G401 (cell line): ENCODE measurements around the gene PKP4. TPM values are rescaled to one million over a fixed set of nuclear protein-coding genes. Genes with fewer than 3 reads are reported as not detected.
"Not testable (repeated sequence)": the region's sequence is repeated elsewhere in the genome, so short reads cannot be mapped to it uniquely, and the experiment has no call there.

ENCODE experiments used
- DNase-seq: peaks from one replicate; pipeline ENCODE4 v3.0.0-alpha.2; 2015; ENCODE audit warnings: low spot score
- in situ Hi-C: cut with HindIII; loops from 2 replicates; pipeline ENCODE4 v1.10.0; 2016; ENCODE audit warnings: low sequenced_read_pairs, mixed read lengths
- total RNA-seq: library from RNA; depleted of rRNA; stranded (reverse); fragments of >200 nt; shearing (Covaris generic); gene quantifications from 2 replicates; pipeline ENCODE4 v1.2.3, GENCODE V29; 2014

Gene PKP4
- total RNA-seq, 1 experiment from 2014 or later, result 41.2 TPM

DNA sequence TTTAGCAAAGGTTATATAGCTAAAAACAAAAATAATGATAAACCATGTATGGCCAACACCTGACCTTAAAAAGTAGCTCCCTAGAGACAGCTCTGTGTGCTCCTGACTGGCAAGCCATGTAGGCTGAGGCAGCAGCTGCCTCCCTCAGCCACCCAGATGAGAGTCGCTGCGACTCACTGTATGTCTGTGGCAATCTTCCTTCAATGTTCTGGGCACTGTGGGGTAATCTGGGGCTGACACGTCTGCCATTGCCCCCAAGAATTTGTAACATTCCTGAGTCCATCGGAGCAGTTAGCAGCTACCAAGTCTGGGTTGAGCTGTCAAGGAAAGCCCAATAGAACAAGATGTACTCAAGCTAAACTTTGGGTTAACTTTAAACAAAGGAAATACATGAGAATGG, 232.0 kb downstream of the PKP4 start:
- in situ Hi-C loops, result no loop called here
- DNase-seq, result no peak

DNA sequence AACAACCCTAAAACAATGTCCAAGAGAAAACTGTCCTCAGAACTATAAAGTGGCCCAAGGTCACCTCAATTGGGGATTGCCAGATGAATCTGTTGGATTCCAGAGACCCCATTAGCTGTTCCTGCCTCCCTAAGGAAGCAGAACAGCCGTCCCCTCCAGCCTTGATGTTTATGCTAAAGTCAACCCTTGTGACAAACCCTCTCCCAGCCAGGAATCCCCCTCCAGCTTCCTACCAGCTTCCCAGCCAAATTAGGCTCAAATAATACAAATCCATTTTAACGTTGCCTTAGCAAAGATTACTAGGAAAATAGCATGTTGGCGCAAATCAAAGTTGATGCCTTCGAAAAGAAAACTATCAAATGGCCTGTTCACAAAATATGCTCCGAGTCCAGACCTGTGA, 232.6 kb downstream of the PKP4 start:
- no peak for DNase-seq
- in situ Hi-C loops, result no loop called here

DNA sequence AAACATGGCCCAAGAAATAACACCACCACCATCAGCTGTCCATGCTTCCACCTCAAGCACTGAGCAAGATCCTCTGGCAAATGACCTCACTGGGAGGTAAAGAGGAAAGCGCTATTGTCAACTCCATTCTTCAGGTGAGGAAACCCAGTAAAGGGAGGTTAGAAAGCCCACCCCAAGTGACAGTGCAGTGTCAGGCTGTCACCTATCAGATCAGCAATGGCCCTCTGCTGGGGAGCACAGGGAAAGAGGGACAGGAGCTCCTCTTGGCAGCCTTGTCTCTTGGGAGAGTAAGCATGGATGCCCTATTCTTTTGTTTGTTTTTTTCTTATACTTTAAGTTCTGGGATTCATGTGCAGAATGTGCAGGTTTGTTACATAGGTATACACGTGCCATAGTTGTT, 234.1 kb downstream of the PKP4 start:
- in situ Hi-C loops, result no loop called here
- no peak for DNase-seq

DNA sequence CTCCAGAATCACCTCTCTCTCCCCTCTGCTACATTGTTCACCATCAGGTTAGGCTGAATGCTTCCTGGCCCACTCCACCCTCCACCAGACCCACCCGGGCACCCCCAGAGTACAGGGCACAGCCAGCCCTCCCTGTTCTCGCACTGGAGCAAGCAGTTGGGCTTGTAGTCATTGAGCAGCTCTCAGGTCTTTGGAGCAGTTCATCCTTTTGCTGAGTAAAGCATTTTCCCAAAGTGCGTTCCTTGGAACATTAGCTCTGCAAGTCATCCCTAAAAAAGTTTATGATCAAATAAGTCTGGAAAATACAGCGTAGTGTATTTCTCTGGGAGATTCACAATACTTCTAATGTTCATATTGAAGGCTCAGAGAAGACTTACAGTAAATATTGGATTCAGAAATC, 234.9 kb downstream of the PKP4 start:
- no peak for DNase-seq
- in situ Hi-C loops, result no loop called here

DNA sequence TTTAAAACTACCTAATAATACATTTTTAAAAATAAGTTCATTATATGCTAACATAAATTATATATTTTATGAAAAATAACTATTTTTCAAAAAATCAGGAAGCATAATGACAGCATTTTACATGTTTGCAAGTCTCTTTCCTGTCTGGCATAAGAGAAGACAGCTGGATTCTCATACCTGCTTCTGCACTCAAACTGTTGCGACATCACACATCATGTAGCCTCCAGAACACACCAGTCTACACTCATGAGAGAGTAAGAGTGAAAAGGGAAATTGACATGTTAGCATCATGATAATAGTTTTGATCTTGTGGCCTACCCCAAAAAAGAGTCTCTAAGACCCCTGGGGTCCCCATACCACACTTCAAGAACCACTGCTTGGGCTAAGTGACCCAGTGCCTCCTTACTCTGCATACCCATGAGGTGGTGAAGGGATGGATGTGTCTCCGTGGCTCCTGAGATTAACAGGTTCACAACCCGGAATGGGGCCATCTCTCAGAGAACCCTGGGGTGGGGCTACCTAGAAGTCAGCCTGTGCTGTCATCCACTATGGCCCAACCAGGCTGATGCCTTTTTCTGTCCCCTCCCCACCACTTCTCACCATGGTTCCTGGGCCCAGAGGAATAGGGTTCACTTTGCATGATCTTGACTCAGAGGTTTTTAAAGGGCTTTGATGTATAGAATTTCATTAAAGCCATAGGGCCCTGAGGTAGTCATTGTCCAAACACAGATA, 235.8 kb downstream of the PKP4 start:
- in situ Hi-C loops, result no loop called here
- no peak for DNase-seq

DNA sequence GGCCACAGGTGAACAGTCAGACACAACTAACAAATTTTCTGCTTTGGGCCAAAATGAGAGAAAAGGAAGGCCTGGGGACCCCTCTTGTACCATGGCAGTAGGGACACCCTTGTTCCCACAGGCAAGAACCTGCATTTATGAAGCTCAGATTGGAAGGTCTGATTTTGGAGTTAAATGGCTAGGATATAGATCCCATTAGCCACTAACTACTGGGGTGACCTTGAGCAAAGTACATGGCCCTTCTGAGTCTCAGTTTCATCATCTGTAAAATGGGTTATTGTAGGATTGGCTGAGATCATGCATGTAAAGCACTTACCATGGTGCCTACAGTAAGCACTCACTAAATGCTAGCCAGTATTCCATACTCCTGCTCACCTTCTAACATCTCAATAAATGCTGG, 236.7 kb downstream of the PKP4 start:
- in situ Hi-C loops, result no loop called here

DNA sequence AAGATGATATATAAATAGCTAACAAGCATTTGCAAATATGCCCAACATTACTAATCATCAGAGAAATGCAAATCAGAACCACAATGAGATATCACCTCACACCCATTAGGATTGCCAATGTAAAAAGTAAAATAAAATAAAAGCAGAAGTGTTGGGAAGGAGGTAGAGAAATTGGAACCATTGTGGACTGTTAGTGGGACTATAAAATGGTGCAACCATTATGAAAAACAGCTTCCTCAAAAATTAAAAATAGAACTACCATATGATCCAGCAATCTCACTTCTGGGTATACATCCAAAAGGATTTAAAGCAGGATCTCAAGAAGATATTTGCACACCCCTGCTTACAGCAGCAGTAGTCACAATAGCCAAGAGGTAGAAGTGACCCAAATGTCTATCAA, 238.6 kb downstream of the PKP4 start:
- in situ Hi-C loops, result no loop called here
- DNase-seq, result no peak

More for the DNA sequence above, 236.7 kb downstream of the PKP4 start:
- no peak for DNase-seq

DNA sequence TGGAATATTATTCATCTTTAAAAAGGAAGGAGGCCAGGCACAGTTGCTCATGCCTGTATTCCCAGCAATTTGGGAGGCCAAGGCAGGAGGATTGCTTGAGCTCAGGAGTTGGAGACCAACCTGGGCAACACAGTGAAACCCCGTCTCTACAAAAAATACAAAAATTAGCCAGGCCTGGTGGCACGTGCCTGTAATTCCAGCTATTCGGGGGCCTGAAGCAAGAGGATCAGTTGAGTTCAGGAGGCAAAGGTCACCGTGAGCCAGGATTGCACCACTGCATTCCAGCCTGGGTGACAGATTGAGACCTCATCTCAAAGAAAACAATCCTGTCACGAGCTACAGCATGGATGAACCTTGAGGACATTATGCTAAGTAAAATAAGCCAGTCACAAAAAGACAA, 239.0 kb downstream of the PKP4 start:
- in situ Hi-C loops, DNase-seq: not testable (repeated sequence)

DNA sequence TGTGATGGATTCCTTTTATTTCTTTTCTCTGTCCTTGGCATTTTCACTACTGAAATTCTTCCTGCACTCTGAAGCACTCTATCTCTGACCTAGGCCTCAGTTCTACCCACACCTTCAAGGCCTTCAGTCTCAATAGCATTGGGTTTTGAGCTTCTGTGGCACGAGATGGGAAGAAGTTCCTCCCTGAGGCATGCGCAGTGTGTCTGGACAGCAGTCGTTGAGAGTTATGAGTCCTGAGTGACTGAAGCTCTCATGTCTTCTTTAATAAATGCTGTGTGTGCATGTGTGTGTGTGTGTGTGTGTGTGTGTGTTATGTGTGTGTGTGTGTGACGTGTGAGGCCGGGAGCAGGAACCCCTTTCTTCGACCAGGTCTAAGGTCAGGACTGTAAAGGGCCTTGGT, 242.6 kb downstream of the PKP4 start:
- DNase-seq, result no peak
- in situ Hi-C loops, result no loop called here

DNA sequence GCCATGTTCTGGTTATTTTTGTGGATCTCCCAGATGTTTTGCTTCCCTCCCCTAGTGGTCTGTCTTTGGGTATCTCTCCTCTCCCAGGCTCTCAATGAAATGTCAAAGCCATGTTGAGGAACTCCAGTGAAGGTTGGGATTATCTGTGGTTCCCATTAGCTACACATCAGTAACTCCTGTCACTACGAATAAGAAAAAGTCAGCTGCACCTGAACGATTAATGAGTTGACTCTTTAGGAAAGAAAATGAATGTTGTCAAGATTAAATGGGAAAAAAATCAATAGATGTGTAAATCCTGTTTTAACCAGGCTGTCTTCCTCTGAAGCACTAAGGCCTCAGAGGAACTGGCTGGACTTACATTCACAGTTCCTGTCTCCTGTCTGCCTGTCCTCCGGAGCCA, 244.3 kb downstream of the PKP4 start:
- in situ Hi-C loops, result no loop called here
- DNase-seq, result no peak

DNA sequence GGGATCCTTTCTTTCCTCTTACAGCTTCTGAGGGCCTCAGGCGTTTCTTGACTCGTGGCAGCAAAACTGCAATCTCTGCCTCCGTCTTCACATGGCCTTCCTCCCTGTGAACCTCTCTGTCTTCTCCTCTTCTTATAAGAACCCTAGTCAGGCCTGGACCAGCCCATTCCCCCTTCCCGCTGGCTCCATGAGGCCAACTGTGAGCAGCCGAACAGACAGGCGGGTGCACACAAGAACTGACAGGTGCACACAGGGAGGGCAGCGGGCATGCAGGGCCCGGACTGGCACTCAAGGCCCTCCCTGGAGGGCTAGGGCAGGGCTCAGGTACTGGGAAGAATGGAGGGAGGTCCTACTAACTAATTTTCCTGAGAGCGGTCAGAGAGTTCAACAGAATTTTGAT, 246.0 kb downstream of the PKP4 start:
- DNase-seq, result no peak
- in situ Hi-C loops, result no loop called here

DNA sequence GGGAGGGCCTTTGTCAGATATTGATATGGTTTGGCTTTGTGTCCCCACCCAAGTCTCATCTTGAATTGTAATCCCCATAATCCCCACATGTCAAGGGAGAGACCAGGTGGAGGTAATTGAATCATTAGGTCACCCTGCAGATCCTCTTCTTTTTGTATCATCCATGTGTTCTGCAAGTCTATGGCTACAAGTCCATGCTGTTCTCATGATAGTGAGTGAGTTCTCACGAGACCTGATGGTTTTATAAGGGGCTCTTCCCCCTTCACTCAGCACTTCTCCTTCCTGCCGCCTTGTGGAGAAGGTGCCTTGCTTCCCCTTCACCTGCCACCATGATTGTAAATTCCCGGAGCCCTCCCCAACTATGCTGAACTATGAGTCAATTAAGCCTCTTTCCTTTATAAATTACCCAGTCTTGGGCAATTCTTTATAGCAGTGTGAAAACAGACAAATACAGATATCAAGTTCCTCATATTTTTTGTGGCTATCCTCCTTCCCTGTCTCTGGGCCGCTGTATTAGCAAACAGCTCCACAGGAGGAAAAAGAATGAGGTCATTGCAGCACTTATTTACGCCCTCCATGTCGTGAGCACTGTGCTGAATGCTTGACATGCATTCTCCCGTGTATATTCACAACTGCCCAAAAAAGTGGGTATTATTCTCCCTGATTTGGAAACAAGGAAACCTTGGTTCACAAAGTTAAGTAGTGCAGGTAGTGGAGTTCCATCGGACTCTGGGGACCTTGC, 248.1 kb downstream of the PKP4 start:
- in situ Hi-C loops, DNase-seq: not testable (repeated sequence)

DNA sequence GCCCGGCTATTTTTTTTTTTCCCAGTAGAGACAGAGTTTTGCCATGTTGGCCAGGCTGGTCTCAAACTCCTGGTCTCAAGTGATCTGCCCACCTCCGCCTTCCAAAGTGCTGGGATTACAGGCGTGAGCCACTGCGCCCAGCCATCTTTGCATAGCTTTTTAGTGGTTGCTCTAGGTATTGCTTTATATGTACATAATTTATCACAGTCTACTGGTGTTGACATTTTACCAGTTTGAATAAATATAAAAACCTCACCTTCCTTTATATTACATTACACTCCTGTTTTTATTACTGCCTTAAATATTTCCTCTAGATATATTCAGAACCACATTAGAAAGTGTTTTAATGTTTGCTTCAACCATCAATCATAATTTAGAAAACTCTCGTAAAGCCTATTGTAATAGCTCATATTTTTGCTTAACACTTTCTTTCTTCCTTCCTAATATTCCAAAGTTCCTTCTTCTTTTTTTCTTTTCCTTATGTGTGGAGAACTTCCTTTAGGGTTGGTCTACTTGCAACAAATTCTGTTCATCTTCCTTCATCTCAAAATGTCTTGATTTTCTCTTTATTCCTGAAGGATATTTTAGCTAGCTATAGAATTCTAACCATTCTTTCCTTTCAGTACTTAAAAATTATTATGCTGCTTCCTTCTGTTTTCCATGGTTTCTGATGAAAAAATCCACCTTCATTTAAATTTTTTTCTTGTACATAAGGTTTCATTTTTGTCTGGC, 256.2 kb downstream of the PKP4 start:
- in situ Hi-C loops, result no loop called here

DNA sequence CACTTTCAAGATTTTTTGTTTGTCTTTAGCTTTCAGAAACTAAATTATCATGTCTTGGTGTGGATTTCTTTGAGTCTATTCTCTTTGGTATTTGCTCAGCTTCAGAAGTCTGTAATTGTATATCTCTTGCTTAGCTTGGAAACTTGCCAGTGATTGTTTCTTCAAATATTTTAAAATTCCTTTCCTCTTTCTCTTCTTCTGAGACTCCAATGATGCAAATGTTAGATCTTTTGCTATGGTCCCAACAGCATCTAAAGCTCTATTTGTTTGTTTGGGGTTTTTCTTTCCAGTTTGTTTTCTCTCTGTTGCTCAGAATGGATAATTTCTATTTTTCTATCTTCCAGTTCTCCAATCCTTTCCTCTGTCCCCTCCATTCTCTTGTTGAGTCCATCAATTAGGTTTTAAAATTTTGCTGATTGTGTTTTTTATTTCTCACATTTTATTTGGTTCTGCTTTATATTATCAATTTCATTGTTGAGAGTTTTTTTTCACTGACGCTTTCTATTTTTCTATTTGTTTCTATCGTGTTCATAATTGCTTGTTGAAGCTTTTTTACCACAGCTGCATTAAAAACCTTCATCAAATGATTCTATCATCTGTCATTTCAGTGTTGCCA, 256.9 kb downstream of the PKP4 start:
- DNase-seq, result no peak
- in situ Hi-C loops, result no loop called here

More for the DNA sequence above, 256.2 kb downstream of the PKP4 start:
- DNase-seq, result no peak

DNA sequence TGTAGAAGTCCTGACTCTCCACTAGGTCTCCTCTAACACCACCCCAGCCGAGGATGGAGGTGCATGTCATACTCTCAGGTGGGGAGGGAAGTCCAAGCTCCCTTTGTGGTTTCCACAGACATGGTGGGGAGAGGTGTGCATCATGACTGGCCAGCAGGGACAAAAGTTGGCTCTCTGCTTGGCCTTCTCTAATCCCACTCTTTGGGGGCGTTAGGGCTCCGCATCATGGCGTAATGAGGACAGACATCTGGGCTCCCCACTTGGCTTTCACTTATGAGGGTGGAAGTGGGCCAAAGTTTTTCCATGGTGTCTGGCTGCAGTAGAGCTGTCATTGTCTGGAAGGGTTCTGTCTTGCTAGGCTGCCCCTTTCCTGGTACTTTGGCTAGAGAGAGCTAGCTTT, 257.7 kb downstream of the PKP4 start:
- no peak for DNase-seq
- in situ Hi-C loops, result no loop called here

DNA sequence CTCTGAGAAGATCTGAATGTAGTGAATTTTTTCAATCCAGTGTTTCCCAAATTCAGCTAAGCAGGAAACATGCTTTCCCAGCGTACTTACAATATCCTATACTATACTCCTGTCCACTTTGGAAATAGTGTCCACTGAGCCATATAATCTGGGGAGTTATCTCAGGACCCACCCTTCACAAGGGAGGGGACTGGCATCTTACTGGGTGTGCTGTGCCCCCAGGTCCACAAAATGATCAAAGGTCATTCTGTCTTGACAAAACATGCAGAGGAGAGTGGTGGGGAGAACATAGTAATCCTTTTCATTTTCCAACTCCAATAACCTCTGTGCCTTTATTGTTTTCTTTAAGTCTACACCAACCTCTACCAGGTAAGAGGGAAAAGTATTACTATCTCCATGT, 258.6 kb downstream of the PKP4 start:
- in situ Hi-C loops, result no loop called here
- DNase-seq, result no peak

DNA sequence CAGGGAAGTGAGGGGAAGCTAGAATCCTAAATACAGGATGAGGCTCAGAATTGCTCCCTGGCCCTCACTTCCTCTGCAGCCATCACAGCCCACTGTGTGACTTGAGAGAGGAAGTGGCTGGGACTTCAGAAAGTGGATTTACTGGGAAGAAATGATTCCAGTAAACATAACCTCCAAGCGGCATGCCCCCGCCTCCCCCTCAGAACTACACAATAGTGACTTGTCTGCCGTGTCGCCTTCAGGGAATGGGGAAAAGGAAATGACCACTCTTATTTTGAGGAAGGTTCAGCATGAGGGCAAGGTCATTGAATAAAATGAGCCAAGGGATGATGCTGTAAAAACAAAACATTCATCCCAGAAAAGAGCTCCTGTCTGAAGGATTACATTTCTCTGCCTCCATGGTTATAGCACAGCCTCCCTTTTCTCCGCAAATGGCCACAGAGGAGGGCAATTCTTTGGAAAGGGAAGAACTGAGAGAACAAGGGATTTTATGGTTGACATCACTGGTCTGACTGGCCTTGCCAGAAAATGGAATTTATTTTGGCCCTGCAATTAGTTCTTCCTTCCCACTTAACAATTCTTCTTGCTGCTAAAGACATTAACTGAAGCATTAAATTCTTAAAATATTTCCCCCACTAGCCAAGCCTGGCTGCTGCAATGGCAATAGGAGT, 259.5 kb downstream of the PKP4 start:
- no peak for DNase-seq
- in situ Hi-C loops, result no loop called here

DNA sequence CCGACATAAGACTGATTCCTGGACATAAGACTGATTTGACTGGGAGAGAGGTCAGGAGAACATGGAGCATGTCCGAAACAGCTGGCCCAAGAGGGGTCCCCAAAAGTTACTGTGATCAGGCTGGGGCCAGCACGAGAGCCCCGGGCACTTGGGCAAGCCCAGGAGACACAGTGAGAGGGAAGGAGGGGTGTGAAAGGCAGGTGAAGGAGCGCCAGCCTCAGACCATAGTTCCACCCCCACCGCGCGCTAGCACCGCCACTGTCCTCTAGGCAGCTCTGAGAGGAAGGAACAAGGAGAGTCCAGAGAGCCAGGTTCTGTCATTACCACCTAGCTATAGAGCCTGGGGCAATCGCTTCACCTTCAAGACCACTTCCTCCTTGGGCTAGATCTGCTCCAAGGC, 260.2 kb downstream of the PKP4 start:
- no peak for DNase-seq
- in situ Hi-C loops, result no loop called here
